Common myeloid progenitor, CD34-positive (primary cell): ENCODE results near the gene UBE2N.

Experiments
- CTCF ChIA-PET: fragments of 350-600 bp; sonication (Branson Sonifier 250); formaldehyde crosslinking; loops from one replicate; lab custom pipeline; 2021; ENCODE audit warnings: antibody characterized with exemption; lab: Charles Lee
- POLR2A ChIA-PET: fragments of 350-600 bp; sonication (Branson Sonifier 250); formaldehyde crosslinking; loops from one replicate; lab custom pipeline; 2021; ENCODE audit warnings: antibody characterized with exemption; lab: Charles Lee
- DNase-seq, 3 donors: peaks; one replicate each; pipeline versions ENCODE4 v3.0.0 to v3.0.0-alpha.2; 2013
- H3K27ac ChIP-seq, 2 experiments: 1 replicate in 1 of 2; 2 replicates in 1 of 2; pipeline ENCODE4 v1.7.0; 2013; ENCODE audit warnings: inconsistent platforms in 2 of 2, low read length in 2 of 2, mild to moderate bottlenecking in 2 of 2, low read depth in 1 of 2, moderate library complexity in 1 of 2; ENCODE audit not compliant: severe bottlenecking in 2 of 2, insufficient read depth in 1 of 2, poor library complexity in 1 of 2
- H3K27me3 ChIP-seq, 5 experiments: replicated peaks in 2 of 5; 1 replicate in 3 of 5; 2 replicates in 2 of 5; pipeline versions ENCODE4 v1.6.1 to v1.7.0; 2013; ENCODE audit warnings: low read length in 4 of 5, mild to moderate bottlenecking in 2 of 5, moderate library complexity in 2 of 5, inconsistent platforms in 1 of 5; ENCODE audit not compliant: insufficient read depth in 5 of 5, control insufficient read depth in 4 of 5
- H3K36me3 ChIP-seq, 4 experiments: 1 replicate in 2 of 4; 2 replicates in 2 of 4; pipeline versions ENCODE4 v1.6.1 to v1.7.0; 2013; ENCODE audit warnings: low read length in 3 of 4, control low read depth in 1 of 4, mild to moderate bottlenecking in 1 of 4; ENCODE audit not compliant: control insufficient read depth in 4 of 4, insufficient read depth in 4 of 4
- H3K4me1 ChIP-seq, 4 experiments: 1 replicate in 3 of 4; 2 replicates in 1 of 4; pipeline versions ENCODE4 v1.6.1 to v1.7.1; 2013; ENCODE audit warnings: low read length in 3 of 4, mild to moderate bottlenecking in 3 of 4, control low read depth in 1 of 4, inconsistent platforms in 1 of 4, moderate library complexity in 1 of 4; ENCODE audit not compliant: control insufficient read depth in 4 of 4, insufficient read depth in 4 of 4; ENCODE audit errors: control extremely low read depth in 1 of 4
- H3K4me3 ChIP-seq, 7 experiments: 1 replicate in 4 of 7; 2 replicates in 3 of 7; pipeline versions ENCODE4 v1.5.1 to v1.7.0; 2013; ENCODE audit warnings: mild to moderate bottlenecking in 7 of 7, low read length in 6 of 7, moderate library complexity in 6 of 7, inconsistent platforms in 2 of 7, low read depth in 2 of 7, control low read depth in 1 of 7; ENCODE audit not compliant: insufficient read depth in 4 of 7, control insufficient read depth in 1 of 7; ENCODE audit errors: extremely low read depth in 1 of 7
- H3K9me3 ChIP-seq, 5 experiments: 1 replicate in 4 of 5; 2 replicates in 1 of 5; pipeline versions ENCODE4 v1.6.1 to v1.7.1; 2013; ENCODE audit warnings: low read length in 4 of 5, mild to moderate bottlenecking in 2 of 5, inconsistent platforms in 1 of 5, low read depth in 1 of 5, moderate library complexity in 1 of 5; ENCODE audit not compliant: control insufficient read depth in 4 of 5, insufficient read depth in 2 of 5; ENCODE audit errors: control extremely low read depth in 1 of 5
- WGBS: methylation state at CpG from one replicate; pipeline ENCODE4 v1.1.5; 2013; ENCODE audit not compliant: insufficient coverage; 5-methylcytosine and 5-hydroxymethylcytosine counted together

The UBE2N gene

GRCh38 chr12:93369505-93369904, 72.2 kb downstream of the UBE2N start:
- peaks cover 0 to 12% (median 6%) of the 10 kb centered on the region in 4 experiments for H3K4me1 ChIP-seq
- no peak for DNase-seq
- H3K36me3 ChIP-seq: no peaks in the 10 kb centered on the region
- no peak overlapping the region for H3K4me3 ChIP-seq
- POLR2A ChIA-PET: interaction anchor here (1.2 kb wide), 1 partner anchor 11 kb away, joined by 3 read pairs; no protein-coding TSS in a partner anchor
- no peak overlapping the region for H3K27ac ChIP-seq
- CTCF ChIA-PET: interaction anchor here (0.6 kb wide), 1 partner anchor 373 kb away, joined by 3 read pairs; no protein-coding TSS in a partner anchor
- H3K27me3 ChIP-seq: peaks cover 0 to 7% (median 2%) of the 10 kb centered on the region in 5 experiments
- H3K9me3 ChIP-seq: no peaks in the 10 kb centered on the region

GRCh38 chr12:93368766-93369165, 73.0 kb downstream of the UBE2N start:
- DNase-seq: no peak
- peaks cover 0 to 6% (median 2%) of the 10 kb centered on the region in 5 experiments for H3K27me3 ChIP-seq
- H3K4me3 ChIP-seq: no peak overlapping the region
- peaks cover 0 to 19% (median 11%) of the 10 kb centered on the region in 4 experiments for H3K4me1 ChIP-seq
- no peaks in the 10 kb centered on the region for H3K36me3 ChIP-seq
- ChIA-PET POLR2A (no interaction called here), CTCF (interaction anchor here (1.1 kb wide), 1 partner anchor 39 kb away, joined by 3 read pairs; no protein-coding TSS in a partner anchor)
- H3K27ac ChIP-seq: no peak overlapping the region
- H3K9me3 ChIP-seq: no peaks in the 10 kb centered on the region
- WGBS: 100% methylated on average over 1 of the region's 3 CpGs

GRCh38 chr12:93366422-93366821, 75.3 kb downstream of the UBE2N start:
- CTCF ChIA-PET: no interaction called here
- Histone ChIP-seq H3K36me3 (no peaks in the 10 kb centered on the region), H3K4me3 (no peak overlapping the region), H3K9me3 (no peaks in the 10 kb centered on the region), H3K4me1 (peaks cover 0 to 17% (median 12%) of the 10 kb centered on the region in 4 experiments), H3K27me3 (peaks cover 0 to 14% (median 9%) of the 10 kb centered on the region in 5 experiments), H3K27ac (no peak overlapping the region)
- POLR2A ChIA-PET: no interaction called here
- 100% methylated on average over 2 of the region's 4 CpGs for WGBS
- DNase-seq: no peak

- 71% methylated on average over 2 of the region's 7 CpGs for WGBS
- H3K27me3 ChIP-seq: peaks cover 0 to 16% (median 9%) of the 10 kb centered on the region in 5 experiments
- no peak overlapping the region for H3K4me3 ChIP-seq
- H3K36me3 ChIP-seq: no peaks in the 10 kb centered on the region
- POLR2A ChIA-PET: no interaction called here
- no peak for DNase-seq
- peaks cover 0 to 17% (median 12%) of the 10 kb centered on the region in 4 experiments for H3K4me1 ChIP-seq
- H3K27ac ChIP-seq: no peak overlapping the region
- CTCF ChIA-PET: interaction anchor here (0.6 kb wide), 1 partner anchor 64 kb away, joined by 3 read pairs; no protein-coding TSS in a partner anchor
- no peaks in the 10 kb centered on the region for H3K9me3 ChIP-seq
Observed at GRCh38 chr12:93365616-93366405, 75.9 kb downstream of the UBE2N start.

- CTCF ChIA-PET: no interaction called here
- Histone ChIP-seq H3K27me3 (peaks cover 0 to 18% (median 9%) of the 10 kb centered on the region in 5 experiments), H3K4me3 (no peak overlapping the region), H3K27ac (peak overlapping the region in 1 of 2 experiments; percentile 9), H3K9me3 (no peaks in the 10 kb centered on the region), H3K4me1 (peaks cover 0 to 17% (median 12%) of the 10 kb centered on the region in 4 experiments), H3K36me3 (no peaks in the 10 kb centered on the region)
- WGBS: no CpG with 5 or more reads among the region's 3 CpGs
- POLR2A ChIA-PET: interaction anchor here (0.6 kb wide), 1 partner anchor 17 kb away, joined by 8 read pairs; no protein-coding TSS in a partner anchor
- peak; percentile 44 to 88 (median 86) for DNase-seq
Observed at GRCh38 chr12:93363841-93364297, 77.9 kb downstream of the UBE2N start.

GRCh38 chr12:93361151-93361919, 80.4 kb downstream of the UBE2N start:
- Histone ChIP-seq H3K4me3 (no peak overlapping the region), H3K27me3 (peaks cover 0 to 16% (median 7%) of the 10 kb centered on the region in 5 experiments), H3K36me3 (no peaks in the 10 kb centered on the region), H3K9me3 (no peaks in the 10 kb centered on the region), H3K27ac (no peak overlapping the region), H3K4me1 (peaks cover 0 to 17% (median 12%) of the 10 kb centered on the region in 4 experiments)
- ChIA-PET CTCF (interaction anchor here (0.9 kb wide), 1 partner anchor 335 kb away, joined by 3 read pairs; no protein-coding TSS in a partner anchor), POLR2A (no interaction called here)
- 95% methylated on average over 4 of the region's 5 CpGs for WGBS
- no peak for DNase-seq
